Fibroblast of the aortic adventitia (primary cell): Measurements from ENCODE around the gene ARSG. TPM values are rescaled to one million over a fixed set of nuclear protein-coding genes. Genes with fewer than 3 reads are reported as not detected.
"Not testable (repeated sequence)": the region's sequence is repeated elsewhere in the genome, so short reads cannot be mapped to it uniquely, and the experiment has no call there.

ENCODE experiments used
- DNase-seq: peaks from one replicate; pipeline ENCODE4 v3.0.0-alpha.2; 2010; ENCODE audit warnings: low read depth
- H3K4me3 ChIP-seq: 2 replicates; pipeline ENCODE4 v1.5.1; 2011; ENCODE audit warnings: low read depth, mild to moderate bottlenecking, control low read depth, low read length, moderate library complexity
- CTCF ChIP-seq: IDR thresholded peaks from 2 replicates; pipeline ENCODE4 v1.5.1; 2011; ENCODE audit warnings: mild to moderate bottlenecking, low read length, control low read depth, inconsistent platforms; ENCODE audit not compliant: insufficient read depth
- total RNA-seq: library from RNA; depleted of rRNA; stranded (reverse); fragments of >200 nt; gene quantifications from 2 replicates; pipeline ENCODE4 v1.2.3, GENCODE V29; 2012; ENCODE audit warnings: low replicate concordance

The ARSG gene
- total RNA-seq, 1 donor: 2.7 TPM

DNA sequence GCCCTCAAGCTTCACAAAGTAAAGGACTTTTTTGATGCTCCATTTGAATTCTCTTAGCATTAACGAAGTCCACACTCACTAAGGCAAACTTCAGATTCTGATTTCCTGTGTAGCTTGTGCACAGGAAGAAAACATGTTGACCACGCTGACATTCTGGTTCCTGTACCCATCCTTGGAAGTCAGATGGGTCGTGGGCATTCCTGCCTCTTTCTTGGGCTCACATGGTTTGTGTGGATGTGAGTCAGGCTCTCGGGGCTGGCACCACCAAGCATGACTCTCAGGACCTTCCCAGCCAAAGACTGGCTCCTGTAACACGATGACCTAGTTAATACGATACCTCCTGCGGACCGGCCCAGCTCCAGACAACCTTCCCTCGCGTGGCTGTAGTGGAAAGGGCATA lies 32.8 kb downstream of the ARSG start:
- DNase-seq: no peak
- H3K4me3 ChIP-seq: no peak overlapping the region
- TF ChIP-seq CTCF: no peak

GRCh38 chr17:68324654-68325336 lies 33.5 kb downstream of the ARSG start:
- H3K4me3 ChIP-seq: no peak overlapping the region
- no peak for DNase-seq
- no peak for TF ChIP-seq CTCF

DNA sequence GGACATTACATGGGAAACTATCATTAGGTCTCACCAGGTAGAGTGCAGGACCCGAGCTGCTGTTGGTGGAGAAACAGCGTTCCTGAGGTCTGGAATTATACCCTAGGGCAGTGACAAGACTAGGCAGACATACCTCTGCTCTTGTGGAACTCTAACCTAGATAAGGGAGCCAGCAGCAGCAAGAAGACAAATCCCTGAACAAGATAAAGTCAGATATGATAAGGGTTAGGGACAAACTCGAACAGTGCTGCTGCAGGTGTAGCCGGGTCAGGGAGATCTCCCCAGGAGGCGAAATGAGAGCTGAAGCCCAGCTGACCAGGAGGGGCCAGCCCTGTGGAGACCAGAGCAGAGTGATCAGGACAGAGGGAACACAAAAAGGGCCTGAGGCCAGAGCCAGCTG lies 34.7 kb downstream of the ARSG start:
- DNase-seq: no peak
- no peak for TF ChIP-seq CTCF

GRCh38 chr17:68326681-68327080 lies 35.4 kb downstream of the ARSG start:
- TF ChIP-seq CTCF: no peak
- no peak for DNase-seq
- H3K4me3 ChIP-seq: no peak overlapping the region

More for the DNA sequence above, 34.7 kb downstream of the ARSG start:
- H3K4me3 ChIP-seq: no peak overlapping the region

DNA sequence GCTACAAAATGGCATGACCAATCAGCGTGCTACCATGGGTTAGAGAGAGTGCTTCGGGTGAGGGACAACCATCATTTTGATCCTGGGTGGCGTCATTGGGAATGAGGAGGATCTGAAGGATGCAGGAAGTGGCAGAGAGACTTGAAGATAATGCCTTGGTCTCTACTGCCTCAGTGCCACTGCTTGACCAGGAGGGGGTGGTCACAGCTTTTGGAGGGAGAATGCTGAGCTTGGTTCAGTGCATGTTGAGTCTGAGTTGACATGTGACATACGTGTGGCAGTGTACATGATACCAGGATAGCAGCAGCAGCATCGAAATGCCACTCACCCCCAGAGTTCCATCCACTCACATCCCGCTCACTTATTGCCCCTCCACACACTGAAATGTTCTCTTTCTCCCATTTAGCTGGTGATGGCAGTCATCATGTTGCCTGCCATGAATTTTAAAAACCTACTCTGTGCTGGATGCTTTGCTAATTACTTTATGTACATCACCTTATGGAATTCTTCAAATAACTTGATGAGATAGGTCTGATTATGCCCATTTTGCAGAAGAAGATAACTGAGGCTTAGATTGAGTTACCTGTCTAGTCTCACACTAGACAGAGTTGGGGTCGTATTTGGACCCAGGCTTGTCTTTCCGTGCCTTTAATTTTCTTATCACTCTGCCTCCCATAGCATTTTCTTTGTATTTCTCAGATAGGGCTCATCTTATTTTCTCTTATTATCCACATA lies 36.7 kb downstream of the ARSG start:
- DNase-seq: no peak
- no peak overlapping the region for H3K4me3 ChIP-seq
- peak; percentile 2 for TF ChIP-seq CTCF

DNA sequence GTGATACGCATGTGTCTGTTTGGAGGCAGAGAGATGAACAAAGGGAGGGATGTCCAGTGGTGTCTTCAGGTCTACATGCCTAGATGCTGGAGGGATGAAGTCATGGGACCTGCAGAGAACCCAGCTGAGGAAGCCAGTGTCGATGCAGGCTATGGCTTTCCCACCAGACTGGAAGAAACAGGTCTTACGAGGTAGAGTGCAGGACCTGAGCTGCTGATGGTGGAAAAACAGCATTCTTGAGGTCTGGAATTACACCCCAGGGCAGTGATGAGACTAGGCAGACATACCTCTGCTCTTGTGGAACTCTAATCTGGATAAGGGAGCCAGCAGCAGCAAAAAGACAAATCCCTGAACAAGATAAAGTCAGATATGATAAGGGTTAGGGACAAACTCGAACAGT lies 37.4 kb downstream of the ARSG start:
- no peak for TF ChIP-seq CTCF
- H3K4me3 ChIP-seq: no peak overlapping the region
- no peak for DNase-seq

- no peak overlapping the region for H3K4me3 ChIP-seq
- DNase-seq: no peak
- no peak for TF ChIP-seq CTCF
These were observed 38.0 kb downstream of the ARSG start for GRCh38 chr17:68329331-68329730.

- DNase-seq, H3K4me3 ChIP-seq: not testable (repeated sequence)
These were observed 40.6 kb downstream of the ARSG start for GRCh38 chr17:68331932-68332331.
